GM21381 (cell line): ENCODE results near the gene TOX3.

Experiments
- ATAC-seq: cut with Tn5 transposase; IDR thresholded peaks from one replicate; pipeline ENCODE4 v1.9.1; 2021; ENCODE audit warnings: mild to moderate bottlenecking, moderate library complexity; ENCODE audit not compliant: unreplicated experiment

Gene TOX3

DNA sequence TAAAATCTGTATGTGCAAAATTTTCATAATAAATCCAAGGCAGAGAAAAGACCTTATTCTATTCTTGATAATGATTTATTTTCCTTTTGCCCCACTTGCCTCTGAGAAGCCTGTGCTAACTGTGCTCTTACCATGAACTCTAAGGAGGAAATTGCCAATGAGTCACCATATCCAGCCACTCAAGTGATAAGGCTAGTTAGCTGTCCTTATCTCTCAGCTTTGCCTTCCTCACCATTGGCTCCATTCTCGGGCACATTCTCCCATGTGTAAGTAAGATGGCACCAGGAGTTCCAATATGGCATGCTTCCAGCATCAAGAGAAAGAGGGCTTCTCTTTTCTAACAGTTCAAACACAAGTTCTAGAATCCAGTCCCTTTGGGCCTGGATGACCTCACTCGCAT lies 142.4 kb downstream of the TOX3 start:
- ATAC-seq = no peak

DNA sequence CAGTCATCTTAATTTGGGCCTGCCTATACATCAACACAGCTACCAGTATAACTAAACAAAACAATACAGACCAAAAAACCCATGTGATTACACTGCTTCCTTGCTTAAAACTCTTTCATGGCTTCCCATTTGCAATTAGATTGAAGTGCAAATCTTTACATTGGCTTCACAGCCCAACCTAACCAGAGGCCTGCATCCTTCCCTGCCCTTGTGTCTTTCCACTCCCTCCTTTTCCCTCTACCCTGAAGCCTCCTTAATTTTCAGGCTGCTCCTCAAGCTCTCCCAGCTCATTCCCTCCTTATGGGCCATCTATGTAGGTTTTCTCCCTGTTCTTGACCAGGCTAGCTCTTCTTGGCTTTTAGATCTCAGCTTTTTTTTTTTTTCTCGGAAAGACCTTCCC lies 147.8 kb downstream of the TOX3 start:
- no peak for ATAC-seq

DNA sequence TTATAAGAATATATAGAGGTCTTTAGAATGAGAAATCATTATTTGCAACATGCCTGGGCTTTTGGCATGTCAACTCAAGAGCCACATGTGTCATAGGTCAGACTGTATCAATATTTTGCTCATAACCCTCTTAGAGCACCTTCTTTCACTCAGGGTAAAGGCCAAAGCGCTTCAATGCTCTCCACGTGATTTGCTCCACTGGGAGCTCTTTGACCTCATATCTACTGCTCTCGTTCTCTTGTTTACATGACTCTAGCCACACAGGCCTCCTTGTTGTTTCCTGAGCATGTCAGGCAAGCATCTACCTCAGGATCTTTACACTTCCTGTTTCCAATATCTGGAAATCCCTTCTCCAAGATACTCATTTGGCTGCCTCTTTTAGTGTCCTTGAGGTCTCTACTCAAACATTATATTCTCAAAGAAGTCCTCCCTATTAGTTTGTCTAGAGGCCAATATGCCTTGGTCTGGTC lies 148.4 kb downstream of the TOX3 start:
- ATAC-seq = no peak

DNA sequence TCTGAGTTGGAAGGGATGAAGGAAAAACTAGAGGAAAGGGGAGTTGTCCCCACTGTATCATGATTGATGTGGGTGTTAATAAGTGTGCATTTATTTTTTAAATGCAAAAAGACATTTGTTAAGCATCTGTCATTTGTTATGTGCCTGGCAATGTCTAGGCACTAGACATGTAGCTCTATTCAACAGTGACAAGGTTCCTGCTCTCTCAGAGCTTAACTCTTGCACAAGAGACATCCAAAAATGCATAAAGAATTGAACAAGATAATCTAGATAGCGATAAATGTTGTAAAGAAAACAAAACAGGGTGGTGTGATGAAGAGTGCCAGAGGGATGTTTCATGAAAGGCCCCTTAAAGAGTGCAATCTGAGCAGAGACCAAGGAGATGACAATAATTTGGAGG lies 148.9 kb downstream of the TOX3 start:
- no peak for ATAC-seq

DNA sequence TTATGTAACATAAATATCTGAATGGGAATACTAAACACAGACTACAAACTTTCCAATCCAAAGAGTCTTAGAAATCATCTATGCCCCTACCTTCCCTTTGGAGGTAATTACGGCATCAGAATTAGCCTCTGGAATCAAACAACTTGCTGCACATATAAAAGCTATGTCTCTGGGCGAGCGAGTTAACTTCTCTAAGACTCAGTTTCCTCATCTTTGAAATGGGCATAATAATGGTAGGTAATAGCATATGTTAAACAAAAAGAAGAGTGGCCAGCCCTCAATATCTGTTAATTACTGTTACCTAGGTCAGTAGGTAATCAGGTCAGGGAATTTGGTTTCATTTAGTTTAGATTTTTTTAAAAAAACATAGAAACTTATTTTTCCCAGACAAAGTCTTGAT lies 153.5 kb downstream of the TOX3 start:
- ATAC-seq = no peak

DNA sequence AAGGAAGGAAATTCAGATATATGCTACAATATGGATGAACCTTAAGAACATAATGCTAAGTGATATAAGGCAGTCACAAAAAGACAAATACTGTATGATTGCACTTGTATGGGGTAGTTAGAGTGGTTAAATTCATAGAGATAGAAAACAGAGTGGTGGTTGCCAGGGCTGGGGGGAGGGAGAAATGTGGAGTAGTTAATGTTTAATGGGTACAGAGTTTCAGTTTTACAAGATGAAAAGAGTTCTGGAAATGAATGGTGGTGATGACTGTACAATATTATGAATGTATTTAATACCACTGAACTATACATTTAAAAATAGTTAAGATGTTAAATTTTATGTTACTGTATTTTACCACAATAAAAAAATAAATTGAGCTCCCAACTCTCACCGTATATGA lies 157.9 kb downstream of the TOX3 start:
- ATAC-seq = no peak
